Transverse colon (tissue), 4 donors: ENCODE data around the gene MEGF11. TPM values are rescaled to one million over a fixed set of nuclear protein-coding genes. Genes with fewer than 3 reads are reported as not detected.

Source experiments
- DNase-seq: peaks from one replicate; pipeline ENCODE4 v3.0.0-alpha.2; 2019
- H3K27ac ChIP-seq, 4 donors: fragments of 200-600 bp; sonication (generic); 2 replicates each; pipeline ENCODE4 v1.5.1; 2016 to 2018; ENCODE audit warnings: inconsistent platforms in 4 of 4
- H3K27me3 ChIP-seq: fragments of 200-600 bp; sonication (generic); 2 replicates; pipeline ENCODE4 v1.5.1; 2017; ENCODE audit warnings: inconsistent platforms
- H3K36me3 ChIP-seq, 4 donors: fragments of 200-600 bp; sonication (generic); 2 replicates each; pipeline ENCODE4 v1.5.1; 2017 to 2019; ENCODE audit warnings: inconsistent platforms in 4 of 4
- H3K4me1 ChIP-seq, 4 donors: fragments of 200-600 bp; sonication (generic); 2 replicates each; pipeline ENCODE4 v1.5.1; 2017 to 2020; ENCODE audit warnings: inconsistent platforms in 4 of 4
- H3K4me3 ChIP-seq, 4 donors: fragments of 200-600 bp; sonication (generic); 1 replicate in 1 of 4; 2 replicates in 3 of 4; pipeline versions ENCODE4 v1.5.1 to v1.6.1; 2017 to 2019; ENCODE audit warnings: inconsistent platforms in 4 of 4
- H3K9me3 ChIP-seq, 2 donors: fragments of 200-600 bp; sonication (generic); 2 replicates each; pipeline ENCODE4 v1.5.1; 2017 to 2019; ENCODE audit warnings: inconsistent platforms in 2 of 2
- CTCF ChIP-seq, 5 experiments: fragments of 200-600 bp in 3 of 5; fragments of 450-650 bp in 2 of 5; sonication (generic) in 3 of 5; IDR thresholded peaks; 1 replicate in 2 of 5; 2 replicates in 3 of 5; pipeline ENCODE4 v1.5.1; 2016 to 2017; ENCODE audit warnings: antibody characterized with exemption in 5 of 5, inconsistent platforms in 3 of 5, mild to moderate bottlenecking in 2 of 5, moderate library complexity in 1 of 5
- EP300 ChIP-seq: sonication (generic); formaldehyde crosslinking; IDR thresholded peaks from one replicate; pipeline ENCODE4 v1.6.1; 2017; ENCODE audit warnings: antibody characterized with exemption, low read depth
- POLR2A ChIP-seq: fragments of 450-650 bp; IDR thresholded peaks from one replicate; pipeline ENCODE4 v1.6.1; 2016; ENCODE audit warnings: antibody characterized with exemption, mild to moderate bottlenecking, moderate library complexity
- POLR2AphosphoS5 ChIP-seq, 3 donors: sonication (generic); formaldehyde crosslinking; IDR thresholded peaks; one replicate each; pipeline ENCODE4 v1.6.1; 2016; ENCODE audit warnings: antibody characterized with exemption in 3 of 3
- WGBS, 2 donors: methylation state at CpG; one replicate each; pipeline ENCODE4 v1.1.5; 2018; ENCODE audit warnings: low coverage in 1 of 2; 5-methylcytosine and 5-hydroxymethylcytosine counted together
- in situ Hi-C, 4 donors: fragments of 200-750 bp; cut with MboI; loops; one replicate each; pipeline versions ENCODE4 v1.15.0 to v1.15.1; 2017; ENCODE audit warnings: low sequenced_read_pairs in 3 of 4, low pct_ligation_motif_present in 1 of 4, low pct_unique_long_range_greater_than_20kb in 1 of 4
- intact Hi-C: fragments of 100-400 bp; cut with DNase I; formaldehyde crosslinking; loops from one replicate; pipeline ENCODE4 v1.15.1; 2023; ENCODE audit warnings: low total_unique reads
- total RNA-seq, 4 donors: library from RNA; depleted of rRNA; stranded (reverse); fragments of >200 nt; gene quantifications; one replicate each; pipeline ENCODE4 v1.1.0, GENCODE V29; 2016

The MEGF11 gene
- total RNA-seq, 4 donors from 2014 or later = 0.16 TPM; not detected in 3

GRCh38 chr15:66069751-66070150 is 183.8 kb downstream of the MEGF11 start:
- in situ Hi-C loops = no loop called here
- H3K27me3 ChIP-seq = no peaks in the 10 kb centered on the region
- H3K9me3 ChIP-seq = no peaks in the 10 kb centered on the region
- TF ChIP-seq EP300 (no peak), POLR2A (no peak), CTCF (IDR thresholded peaks at IDR 0.05) (no peak), POLR2AphosphoS5 (IDR thresholded peaks at IDR 0.05) (no peak)
- H3K27ac ChIP-seq = no peak overlapping the region
- no peaks in the 10 kb centered on the region for H3K36me3 ChIP-seq
- H3K4me1 ChIP-seq = no peaks in the 10 kb centered on the region
- intact Hi-C loops = no loop called here
- no peak for DNase-seq
- WGBS, 2 donors = 56 to 77% methylated on average over 2 of the region's 2 CpGs
- H3K4me3 ChIP-seq = no peak overlapping the region

GRCh38 chr15:66068801-66069200 is 184.7 kb downstream of the MEGF11 start:
- no peak for DNase-seq
- H3K27ac ChIP-seq = no peak overlapping the region
- TF ChIP-seq POLR2AphosphoS5 (IDR thresholded peaks at IDR 0.05) (no peak), CTCF (IDR thresholded peaks at IDR 0.05) (no peak)
- in situ Hi-C loops (no loop called here), intact Hi-C loops (no loop called here)
- H3K36me3 ChIP-seq = no peaks in the 10 kb centered on the region
- H3K4me1 ChIP-seq = no peaks in the 10 kb centered on the region
- 100% methylated on average over 1 of the region's 1 CpG; no CpG with 5 or more reads in 1 of the 2 donors for WGBS, 2 donors
- no peaks in the 10 kb centered on the region for H3K27me3 ChIP-seq
- no peak overlapping the region for H3K4me3 ChIP-seq
- H3K9me3 ChIP-seq = no peaks in the 10 kb centered on the region

- DNase-seq = no peak
- intact Hi-C loops = no loop called here
- H3K4me1 ChIP-seq = no peaks in the 10 kb centered on the region
- no peaks in the 10 kb centered on the region for H3K9me3 ChIP-seq
- H3K27me3 ChIP-seq = no peaks in the 10 kb centered on the region
- H3K36me3 ChIP-seq = no peaks in the 10 kb centered on the region
- TF ChIP-seq EP300 = no peak
- no peak for TF ChIP-seq POLR2AphosphoS5 (IDR thresholded peaks at IDR 0.05)
- TF ChIP-seq POLR2A = no peak
- no peak for TF ChIP-seq CTCF (IDR thresholded peaks at IDR 0.05)
- 29 to 71% methylated on average over 1 to 5 of the region's 5 CpGs for WGBS, 2 donors
- H3K27ac ChIP-seq = no peak overlapping the region
- in situ Hi-C loops = no loop called here
- H3K4me3 ChIP-seq = no peak overlapping the region
Measured at GRCh38 chr15:66067687-66068086, 185.9 kb downstream of the MEGF11 start.

GRCh38 chr15:66066481-66066880 is 187.1 kb downstream of the MEGF11 start:
- intact Hi-C loops = no loop called here
- no peak overlapping the region for H3K4me3 ChIP-seq
- in situ Hi-C loops = no loop called here
- H3K36me3 ChIP-seq = no peaks in the 10 kb centered on the region
- TF ChIP-seq POLR2A = no peak
- no peak for TF ChIP-seq CTCF (IDR thresholded peaks at IDR 0.05)
- no peak for TF ChIP-seq POLR2AphosphoS5 (IDR thresholded peaks at IDR 0.05)
- no peak for TF ChIP-seq EP300
- H3K4me1 ChIP-seq = no peaks in the 10 kb centered on the region
- no peaks in the 10 kb centered on the region for H3K27me3 ChIP-seq
- DNase-seq = no peak
- no peak overlapping the region for H3K27ac ChIP-seq
- no peaks in the 10 kb centered on the region for H3K9me3 ChIP-seq
- 42% methylated on average over 6 of the region's 6 CpGs; no CpG with 5 or more reads in 1 of the 2 donors for WGBS, 2 donors
